Peyer's patch (tissue), 4 donors: ENCODE measurements around the gene MCOLN1.

Source experiments
- POLR2A ChIP-seq, 2 donors: fragments of 450-650 bp; IDR thresholded peaks; one replicate each; pipeline ENCODE4 v1.5.1; 2017; ENCODE audit warnings: antibody characterized with exemption in 2 of 2, mild to moderate bottlenecking in 2 of 2, moderate library complexity in 2 of 2
- TF ChIP-seq, protein P1 (sequence below), 6 experiments: fragments of 450-650 bp in 4 of 6; fragments of 200-600 bp in 2 of 6; sonication (generic) in 1 of 6; IDR thresholded peaks; one replicate each; pipeline ENCODE4 v1.5.1; 2017 to 2019; ENCODE audit warnings: antibody characterized with exemption in 6 of 6, mild to moderate bottlenecking in 3 of 6, moderate library complexity in 1 of 6

DNA sequence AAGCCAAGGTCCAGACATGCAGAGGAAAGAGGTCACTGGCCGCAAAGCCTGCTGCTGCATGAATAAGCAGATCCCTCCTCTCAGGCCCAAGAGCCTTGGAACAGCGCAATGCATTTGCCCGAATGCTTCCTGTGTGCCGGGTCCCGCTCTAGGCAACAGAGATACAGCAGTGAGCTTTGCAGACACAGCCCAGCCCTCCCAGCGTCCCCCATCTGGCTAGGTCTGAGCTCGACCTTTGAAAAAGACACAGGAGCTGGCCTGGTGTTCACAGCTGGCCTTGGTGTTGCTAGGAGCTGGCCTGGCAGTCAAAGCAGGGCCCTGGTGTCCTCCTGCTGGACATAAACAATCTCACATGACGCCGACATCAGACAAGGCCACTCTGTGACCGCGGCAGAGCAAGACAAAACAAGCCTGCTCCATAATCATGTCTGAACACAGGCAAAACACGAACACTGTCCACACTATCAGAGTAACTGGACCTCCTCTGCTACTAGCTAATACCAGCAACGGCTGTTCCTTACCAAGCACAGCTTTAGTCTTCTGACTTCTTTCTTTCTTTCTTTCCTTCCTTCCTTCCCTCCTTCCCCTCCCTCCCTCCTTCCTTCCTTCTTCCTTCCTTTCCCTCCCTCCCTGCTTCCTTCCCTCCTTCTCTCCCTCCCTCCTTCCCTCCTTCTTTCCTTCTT, 27.9 kb upstream of the MCOLN1 start:
- TF ChIP-seq, protein P1, sequence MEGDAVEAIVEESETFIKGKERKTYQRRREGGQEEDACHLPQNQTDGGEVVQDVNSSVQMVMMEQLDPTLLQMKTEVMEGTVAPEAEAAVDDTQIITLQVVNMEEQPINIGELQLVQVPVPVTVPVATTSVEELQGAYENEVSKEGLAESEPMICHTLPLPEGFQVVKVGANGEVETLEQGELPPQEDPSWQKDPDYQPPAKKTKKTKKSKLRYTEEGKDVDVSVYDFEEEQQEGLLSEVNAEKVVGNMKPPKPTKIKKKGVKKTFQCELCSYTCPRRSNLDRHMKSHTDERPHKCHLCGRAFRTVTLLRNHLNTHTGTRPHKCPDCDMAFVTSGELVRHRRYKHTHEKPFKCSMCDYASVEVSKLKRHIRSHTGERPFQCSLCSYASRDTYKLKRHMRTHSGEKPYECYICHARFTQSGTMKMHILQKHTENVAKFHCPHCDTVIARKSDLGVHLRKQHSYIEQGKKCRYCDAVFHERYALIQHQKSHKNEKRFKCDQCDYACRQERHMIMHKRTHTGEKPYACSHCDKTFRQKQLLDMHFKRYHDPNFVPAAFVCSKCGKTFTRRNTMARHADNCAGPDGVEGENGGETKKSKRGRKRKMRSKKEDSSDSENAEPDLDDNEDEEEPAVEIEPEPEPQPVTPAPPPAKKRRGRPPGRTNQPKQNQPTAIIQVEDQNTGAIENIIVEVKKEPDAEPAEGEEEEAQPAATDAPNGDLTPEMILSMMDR (IDR thresholded peaks at IDR 0.05), result peak in 3 of 6 experiments; percentile 7 to 28 (median 21)
- TF ChIP-seq POLR2A (IDR thresholded peaks at IDR 0.05), result no peak
